GM21423 (cell line): ENCODE data around the gene DNAJC1.

Experiments used
- ATAC-seq: cut with Tn5 transposase; IDR thresholded peaks from one replicate; pipeline ENCODE4 v1.9.1; 2021; ENCODE audit warnings: mild to moderate bottlenecking, moderate library complexity; ENCODE audit not compliant: unreplicated experiment

The DNAJC1 gene

GRCh38 chr10:21791276-21791675 is 212.3 kb downstream of the DNAJC1 start:
- ATAC-seq, result no peak

- ATAC-seq, result no peak
Measured at GRCh38 chr10:21776883-21777282, 226.6 kb downstream of the DNAJC1 start.

GRCh38 chr10:21771219-21771618 is 232.3 kb downstream of the DNAJC1 start:
- ATAC-seq, result no peak

- ATAC-seq, result no peak
Measured at GRCh38 chr10:21769041-21769440, 234.5 kb downstream of the DNAJC1 start.

- no peak for ATAC-seq
Measured at GRCh38 chr10:21764466-21765189, 238.9 kb downstream of the DNAJC1 start.

GRCh38 chr10:21760332-21760731 is 243.2 kb downstream of the DNAJC1 start:
- ATAC-seq, result no peak

GRCh38 chr10:21759232-21759631 is 244.3 kb downstream of the DNAJC1 start:
- ATAC-seq, result no peak

- no peak for ATAC-seq
Measured at GRCh38 chr10:21758696-21759095, 244.8 kb downstream of the DNAJC1 start.

GRCh38 chr10:21758239-21758638 is 245.3 kb downstream of the DNAJC1 start:
- ATAC-seq, result no peak

GRCh38 chr10:21757185-21757901 is 246.2 kb downstream of the DNAJC1 start:
- ATAC-seq, result no peak

- no peak for ATAC-seq
Measured at GRCh38 chr10:21756707-21757106, 246.8 kb downstream of the DNAJC1 start.

GRCh38 chr10:21754410-21755011 is 249.0 kb downstream of the DNAJC1 start:
- ATAC-seq, result no peak

GRCh38 chr10:21753497-21754270 is 249.8 kb downstream of the DNAJC1 start:
- ATAC-seq, result no peak

GRCh38 chr10:21751341-21752310 is 251.9 kb downstream of the DNAJC1 start:
- ATAC-seq, result no peak

GRCh38 chr10:21750424-21750823 is 253.1 kb downstream of the DNAJC1 start:
- ATAC-seq, result no peak

GRCh38 chr10:21749788-21750187 is 253.7 kb downstream of the DNAJC1 start:
- no peak for ATAC-seq

GRCh38 chr10:21747809-21748208 is 255.7 kb downstream of the DNAJC1 start:
- no peak for ATAC-seq

- ATAC-seq, result no peak
Measured at GRCh38 chr10:21746118-21746517, 257.4 kb downstream of the DNAJC1 start.

- no peak for ATAC-seq
Measured at GRCh38 chr10:21744223-21744622, 259.3 kb downstream of the DNAJC1 start.

- ATAC-seq, result no peak
Measured at GRCh38 chr10:21742740-21743412, 260.7 kb downstream of the DNAJC1 start.
